GM19324 (cell line): ENCODE results near the gene SERTAD4.
"Not testable (repeated sequence)": the region's sequence is repeated elsewhere in the genome, so short reads cannot be mapped to it uniquely, and the experiment has no call there.

Experiments
- ATAC-seq: cut with Tn5 transposase; IDR thresholded peaks from one replicate; pipeline ENCODE4 v1.9.1; 2021; ENCODE audit warnings: mild to moderate bottlenecking, moderate library complexity; ENCODE audit not compliant: unreplicated experiment, low FRiP score

Gene SERTAD4

DNA sequence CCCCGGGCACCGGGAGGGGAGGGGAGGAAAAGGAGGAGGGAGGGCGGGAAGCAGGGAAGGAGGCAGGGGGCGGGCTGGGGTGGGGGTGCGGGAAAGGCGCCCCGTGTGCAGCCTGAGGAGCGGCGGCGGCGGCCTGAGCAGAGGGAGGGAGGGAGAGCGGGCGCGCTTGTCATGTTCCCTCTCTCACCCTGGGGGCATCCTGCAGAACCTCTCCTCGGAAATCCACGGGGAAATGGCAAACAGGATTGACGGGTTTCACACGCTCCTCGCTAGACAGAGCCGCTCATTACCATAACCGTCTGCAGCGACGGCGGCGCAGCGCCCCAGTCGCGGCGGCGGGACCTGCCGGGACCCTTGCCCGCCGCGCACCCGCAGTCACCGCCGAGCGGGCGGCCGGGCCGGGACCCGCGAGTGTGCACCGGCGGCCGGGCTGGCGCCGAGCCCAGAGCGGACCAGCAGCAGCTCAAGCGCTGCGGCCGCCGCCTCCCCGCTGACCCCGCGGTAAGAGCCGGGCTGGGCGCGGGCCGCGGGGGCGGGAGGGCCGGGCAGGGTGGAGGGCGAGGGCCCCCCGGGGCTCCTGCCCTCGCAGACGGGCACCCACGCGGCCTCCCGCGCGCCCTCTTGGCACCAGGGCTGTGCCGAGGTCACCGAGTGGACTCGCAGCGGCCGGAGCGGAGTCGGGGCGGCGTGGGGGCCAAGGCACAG is at the start of gene SERTAD4:
Gene SERTAD4 (plus strand): TSS at position 286 of the 705 bp plus-strand sequence. CDS start 5,165 bp downstream, outside the sequence.
- no peak for ATAC-seq

DNA sequence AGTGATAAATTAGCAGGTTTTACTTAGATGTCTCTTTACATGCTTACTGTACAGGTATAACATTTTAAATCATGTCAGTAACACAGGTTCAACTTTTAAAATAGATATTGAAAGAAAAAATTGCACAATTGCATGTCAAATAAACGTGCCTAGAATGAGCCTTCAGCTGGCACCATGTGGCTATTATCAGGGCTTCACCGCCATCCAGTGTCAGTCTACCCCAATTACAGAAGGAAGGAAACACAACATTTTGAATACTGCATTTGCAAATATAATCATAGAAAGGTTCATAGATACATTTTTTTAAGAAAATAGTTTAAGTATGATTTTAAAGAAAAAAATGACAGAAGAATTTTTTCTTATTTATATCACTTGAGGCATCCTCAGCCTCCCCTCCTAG is 47.5 kb upstream of the SERTAD4 start:
- no peak for ATAC-seq

DNA sequence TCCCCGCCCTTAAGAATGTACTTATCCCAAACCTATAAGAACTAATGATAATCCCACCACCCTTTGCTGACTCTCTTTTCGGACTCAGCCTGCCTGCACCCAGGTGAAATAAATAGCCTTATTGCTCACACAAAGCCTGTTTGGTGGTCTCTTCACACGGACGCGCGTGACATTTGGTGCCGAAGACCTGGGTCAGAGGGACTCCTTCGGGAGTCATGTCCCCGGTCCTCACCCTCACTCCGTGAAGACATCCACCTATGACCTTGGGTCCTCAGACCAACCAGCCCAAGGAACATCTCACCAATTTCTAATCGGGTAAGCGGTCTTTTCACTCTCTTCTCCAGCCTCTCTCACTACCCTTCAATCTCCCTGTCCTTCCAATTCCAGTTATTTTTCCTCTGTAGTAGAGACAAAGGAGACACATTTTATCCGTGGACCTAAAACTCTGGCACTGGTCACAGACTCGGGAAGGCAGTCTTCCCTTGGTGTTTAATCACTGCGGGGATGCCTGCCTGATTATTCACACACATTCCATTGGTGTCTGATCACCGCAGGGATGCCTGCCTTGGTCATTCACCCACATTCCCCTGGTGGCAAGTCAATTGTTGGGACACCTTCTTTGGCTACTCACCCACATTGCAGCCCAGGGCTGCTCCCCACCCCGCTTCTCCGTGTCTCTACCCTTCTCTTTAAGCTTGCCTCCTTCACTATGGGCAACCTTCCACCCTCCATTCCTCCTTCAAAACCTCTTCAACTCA is 44.6 kb upstream of the SERTAD4 start:
- not testable (repeated sequence) for ATAC-seq

DNA sequence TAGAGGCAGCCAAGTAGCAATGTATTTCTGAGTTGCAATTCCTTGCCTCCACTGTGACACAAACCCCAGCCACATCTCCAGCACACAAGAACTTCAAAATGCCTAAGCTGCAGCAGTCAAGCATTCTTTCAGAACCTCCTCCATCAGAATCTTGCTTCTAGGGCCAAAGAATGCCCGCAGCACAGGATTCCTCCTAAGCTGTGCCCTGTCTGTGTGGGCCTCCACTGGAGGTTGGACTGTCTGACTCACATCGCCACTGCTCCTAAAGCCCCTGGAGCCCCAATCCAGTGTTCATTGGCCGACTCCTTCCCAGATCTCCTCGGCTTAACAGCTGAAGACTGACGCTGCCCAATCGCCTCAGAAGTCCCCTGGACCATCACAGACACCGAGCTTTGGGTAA is 43.2 kb upstream of the SERTAD4 start:
- ATAC-seq: no peak

DNA sequence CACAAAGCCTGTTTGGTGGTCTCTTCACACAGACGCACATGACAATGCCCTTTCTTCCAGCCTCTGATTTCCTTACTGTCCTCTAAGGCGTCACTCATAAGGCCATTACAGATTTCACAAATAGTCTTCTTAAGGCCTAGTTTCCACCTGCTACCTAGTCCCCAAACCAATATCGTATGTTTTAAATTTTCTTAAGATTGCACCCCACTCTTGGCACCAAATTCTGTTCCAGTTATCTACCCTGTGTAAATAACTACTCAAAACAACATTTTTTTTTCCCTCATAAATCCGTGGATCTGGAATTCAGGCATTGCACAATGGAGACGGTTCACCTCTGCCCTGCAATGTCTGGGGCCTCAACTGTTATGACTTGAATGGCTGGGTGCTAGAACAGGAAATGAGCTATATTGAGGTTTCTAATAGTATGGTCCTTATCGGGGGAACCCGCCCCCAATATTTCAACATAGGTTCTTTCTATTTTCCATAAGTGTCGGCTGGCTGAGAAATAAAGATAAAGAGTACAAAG is 36.9 kb upstream of the SERTAD4 start:
- no peak for ATAC-seq

- not testable (repeated sequence) for ATAC-seq
These were observed 36.3 kb upstream of the SERTAD4 start for GRCh38 chr1:210196266-210196665.

GRCh38 chr1:210198840-210199239 is 33.8 kb upstream of the SERTAD4 start:
- ATAC-seq: no peak

- ATAC-seq: no peak
These were observed 32.4 kb upstream of the SERTAD4 start for GRCh38 chr1:210200124-210200736.

- no peak for ATAC-seq
These were observed 30.9 kb upstream of the SERTAD4 start for GRCh38 chr1:210201681-210202080.

DNA sequence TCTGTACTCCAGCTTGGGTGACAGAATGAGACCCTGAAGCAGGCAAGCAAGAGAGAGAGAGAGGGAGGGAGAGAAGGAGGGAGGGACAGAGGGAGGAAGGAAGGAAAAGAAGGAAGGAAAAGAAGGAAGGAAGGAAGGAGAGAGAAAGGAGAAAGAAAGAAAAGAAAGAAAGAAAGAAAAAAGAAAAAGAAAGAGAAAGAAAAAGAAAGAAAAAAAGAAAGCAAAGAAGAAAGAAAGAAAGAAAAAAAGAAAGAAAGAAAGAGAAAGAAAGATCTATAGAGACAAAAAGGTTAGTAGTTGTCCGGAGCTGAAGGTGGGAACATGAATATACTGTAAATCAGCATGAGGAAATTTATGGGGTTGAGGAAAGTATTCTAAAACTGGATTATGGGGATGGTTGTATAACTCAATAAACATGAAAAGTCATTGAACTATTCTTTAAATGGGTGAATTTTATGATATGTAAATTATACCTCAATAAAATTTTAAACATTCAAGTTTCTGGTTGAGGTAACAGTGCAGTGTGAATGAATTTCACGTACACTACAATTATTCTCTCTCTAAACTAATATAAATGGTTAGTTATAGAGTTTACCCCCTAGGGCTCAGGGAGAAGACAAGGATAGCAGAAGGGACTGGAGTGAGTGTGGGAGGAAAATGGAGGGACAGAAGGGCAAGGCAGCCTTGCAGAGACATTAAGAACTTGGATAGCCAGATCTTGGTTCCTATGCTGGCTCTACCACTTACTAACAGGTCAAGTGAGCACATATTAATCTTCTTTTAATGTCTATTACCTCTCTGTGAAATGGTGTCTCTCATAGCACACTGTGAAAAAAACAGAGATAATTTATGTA is 24.8 kb upstream of the SERTAD4 start:
- no peak for ATAC-seq

- no peak for ATAC-seq
These were observed 19.3 kb upstream of the SERTAD4 start for GRCh38 chr1:210213335-210213734.

GRCh38 chr1:210214573-210215409 is 17.8 kb upstream of the SERTAD4 start:
- no peak for ATAC-seq

- ATAC-seq: no peak
These were observed 15.1 kb upstream of the SERTAD4 start for GRCh38 chr1:210217482-210217881.

DNA sequence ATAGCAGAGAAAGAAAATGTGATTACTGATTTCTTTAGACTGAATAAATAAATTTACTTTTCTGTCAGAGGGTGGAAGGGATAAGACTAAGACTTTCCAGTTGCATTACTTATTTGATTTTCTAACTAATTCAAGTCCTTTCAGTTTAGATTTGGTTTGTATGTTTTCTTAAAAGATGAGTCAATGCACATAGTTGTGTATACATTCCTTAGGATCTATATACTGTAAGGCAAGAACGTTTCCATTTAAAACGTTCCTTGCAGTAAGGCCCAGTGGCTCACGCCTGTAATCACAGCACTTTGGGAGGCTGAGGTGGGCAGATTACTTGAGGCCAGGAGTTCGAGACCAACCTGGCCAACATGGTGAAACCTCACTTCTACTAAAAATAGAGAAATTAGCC is 14.5 kb upstream of the SERTAD4 start:
- ATAC-seq: no peak

DNA sequence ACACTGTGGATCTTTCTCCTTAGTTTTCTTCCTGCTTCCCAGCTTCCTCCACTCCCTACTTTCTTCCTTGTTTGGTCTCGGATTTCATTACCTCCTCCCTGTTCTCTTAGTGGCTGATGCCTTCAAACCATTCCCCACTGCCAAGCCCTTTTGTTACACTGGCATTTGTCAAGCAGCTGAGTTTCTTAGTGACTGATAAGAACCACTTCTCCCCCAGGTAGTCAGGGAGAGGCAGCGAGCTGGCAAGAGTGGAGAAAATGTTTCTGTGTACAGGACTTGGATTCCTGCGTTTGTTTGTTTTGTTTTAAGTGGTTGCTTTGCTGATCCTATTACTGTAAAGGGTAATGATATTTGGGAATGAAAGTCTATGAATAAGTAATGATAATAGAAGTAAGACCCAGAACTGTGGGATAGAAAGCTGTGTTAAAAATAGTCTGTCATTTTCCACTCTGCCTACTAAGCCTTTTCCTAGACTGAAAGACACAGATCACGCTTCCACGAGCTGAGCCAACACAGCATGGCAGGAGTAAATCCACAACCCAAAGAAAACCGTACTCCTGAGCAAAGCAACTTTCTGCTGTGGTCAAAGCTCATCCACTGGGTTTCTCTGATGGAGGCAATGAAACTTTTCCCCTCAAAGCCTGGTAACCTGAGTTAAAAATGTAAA is 10.1 kb upstream of the SERTAD4 start:
- ATAC-seq: no peak

- ATAC-seq: no peak
These were observed 9.2 kb upstream of the SERTAD4 start for GRCh38 chr1:210223226-210223904.

- ATAC-seq: no peak
These were observed 4.4 kb upstream of the SERTAD4 start for GRCh38 chr1:210228158-210228557.

- ATAC-seq: no peak
These were observed 2.4 kb upstream of the SERTAD4 start for GRCh38 chr1:210230149-210230695.
